SK-N-SH treated with all-trans-retinoic acid at 6 μM for 48 hours (cell line): ENCODE data around the gene PGP.

Source experiments
- ATAC-seq: fragments of 200-7000 bp; cut with Tn5 transposase; 3 replicates; pipeline ENCODE4 v1.9.1; 2020; ENCODE audit warnings: mild to moderate bottlenecking, moderate library complexity
- ARNTL ChIP-seq: fragments of 450-650 bp; formaldehyde crosslinking; IDR thresholded peaks from 2 replicates; pipeline ENCODE4 v1.5.0; 2020; ENCODE audit warnings: low read depth, mild to moderate bottlenecking, moderate library complexity, borderline replicate concordance
- BACH2 ChIP-seq: fragments of 250-450 bp; sonication (Bioruptor Pico); IDR thresholded peaks from 2 replicates; pipeline ENCODE4 v1.9.0; 2021; ENCODE audit warnings: mild to moderate bottlenecking, borderline replicate concordance
- CSDC2 ChIP-seq: fragments of 250-450 bp; sonication (Bioruptor Pico); IDR thresholded peaks from 2 replicates; pipeline ENCODE4 v1.5.0; 2020; ENCODE audit warnings: mild to moderate bottlenecking, moderate library complexity
- ESRRG ChIP-seq: fragments of 250-450 bp; sonication (Bioruptor Pico); IDR thresholded peaks from 2 replicates; pipeline ENCODE4 v1.6.1; 2021; ENCODE audit warnings: mild to moderate bottlenecking
- GLIS3 ChIP-seq: fragments of 250-450 bp; sonication (Bioruptor Pico); IDR thresholded peaks from 2 replicates; pipeline ENCODE4 v1.5.0; 2020; ENCODE audit warnings: mild to moderate bottlenecking, moderate library complexity
- ISL1 ChIP-seq: fragments of 250-450 bp; sonication (Bioruptor Pico); IDR thresholded peaks from 2 replicates; pipeline ENCODE4 v2.1.2; 2022; ENCODE audit warnings: mild to moderate bottlenecking, moderate library complexity
- OSR1 ChIP-seq: fragments of 250-450 bp; sonication (Bioruptor Pico); IDR thresholded peaks from 2 replicates; pipeline ENCODE4 v1.8.0; 2022; ENCODE audit warnings: moderate library complexity, mild to moderate bottlenecking, inconsistent platforms
- PPARA ChIP-seq: fragments of 250-450 bp; sonication (Bioruptor Pico); IDR thresholded peaks from 2 replicates; pipeline ENCODE4 v1.5.0; 2020; ENCODE audit warnings: mild to moderate bottlenecking, borderline replicate concordance
- RARB ChIP-seq: fragments of 250-450 bp; sonication (Bioruptor Pico); IDR thresholded peaks from 2 replicates; pipeline ENCODE4 v1.8.0; 2021; ENCODE audit warnings: mild to moderate bottlenecking, moderate library complexity
- SNAI2 ChIP-seq: fragments of 250-450 bp; sonication (Bioruptor Pico); IDR thresholded peaks from 2 replicates; pipeline ENCODE4 v1.5.0; 2020; ENCODE audit warnings: mild to moderate bottlenecking, moderate library complexity
- TCF4 ChIP-seq: fragments of 250-450 bp; sonication (Bioruptor Pico); IDR thresholded peaks from 2 replicates; pipeline ENCODE4 v1.8.0; 2021; ENCODE audit warnings: mild to moderate bottlenecking, moderate library complexity, borderline replicate concordance
- TOX ChIP-seq: fragments of 250-450 bp; sonication (Bioruptor Pico); IDR thresholded peaks from 2 replicates; pipeline ENCODE4 v1.8.0; 2021; ENCODE audit warnings: mild to moderate bottlenecking, moderate library complexity, borderline replicate concordance
- ZC3H10 ChIP-seq: fragments of 250-450 bp; sonication (Bioruptor Pico); IDR thresholded peaks from 2 replicates; pipeline ENCODE4 v1.5.1; 2021; ENCODE audit warnings: mild to moderate bottlenecking, moderate library complexity
- ZFP3 ChIP-seq: fragments of 250-450 bp; sonication (Bioruptor Pico); IDR thresholded peaks from 2 replicates; pipeline ENCODE4 v1.5.0; 2020; ENCODE audit warnings: mild to moderate bottlenecking, moderate library complexity
- ZFP30 ChIP-seq: fragments of 450-650 bp; formaldehyde crosslinking; IDR thresholded peaks from 2 replicates; pipeline ENCODE4 v1.5.0; 2022; ENCODE audit warnings: mild to moderate bottlenecking, moderate library complexity
- ZNF565 ChIP-seq: fragments of 450-650 bp; formaldehyde crosslinking; conservative IDR thresholded peaks from 2 replicates; pipeline ENCODE4 v1.5.0; 2020; ENCODE audit warnings: low read depth, mild to moderate bottlenecking, moderate library complexity
- ZNF8 ChIP-seq: fragments of 450-650 bp; formaldehyde crosslinking; IDR thresholded peaks from 2 replicates; pipeline ENCODE4 v1.5.0; 2020; ENCODE audit warnings: mild to moderate bottlenecking, moderate library complexity
- TF ChIP-seq, protein P1 (sequence below): fragments of 250-450 bp; sonication (Bioruptor Pico); IDR thresholded peaks from 2 replicates; pipeline ENCODE4 v1.8.0; 2020; ENCODE audit warnings: mild to moderate bottlenecking, moderate library complexity, borderline replicate concordance
- TF ChIP-seq, protein P2 (sequence below): fragments of 250-450 bp; sonication (Bioruptor Pico); IDR thresholded peaks from 2 replicates; pipeline ENCODE4 v1.5.0; 2020; ENCODE audit warnings: mild to moderate bottlenecking, moderate library complexity
- TF ChIP-seq, protein P3 (sequence below): fragments of 250-450 bp; sonication (Bioruptor Pico); IDR thresholded peaks from 2 replicates; pipeline ENCODE4 v1.8.0; 2021; ENCODE audit warnings: low read depth, mild to moderate bottlenecking, moderate library complexity, borderline replicate concordance
- TF ChIP-seq, protein P4 (sequence below): fragments of 250-450 bp; sonication (Bioruptor Pico); IDR thresholded peaks from 2 replicates; pipeline ENCODE4 v1.5.1; 2020; ENCODE audit warnings: low read depth, mild to moderate bottlenecking, moderate library complexity

PGP gene

DNA sequence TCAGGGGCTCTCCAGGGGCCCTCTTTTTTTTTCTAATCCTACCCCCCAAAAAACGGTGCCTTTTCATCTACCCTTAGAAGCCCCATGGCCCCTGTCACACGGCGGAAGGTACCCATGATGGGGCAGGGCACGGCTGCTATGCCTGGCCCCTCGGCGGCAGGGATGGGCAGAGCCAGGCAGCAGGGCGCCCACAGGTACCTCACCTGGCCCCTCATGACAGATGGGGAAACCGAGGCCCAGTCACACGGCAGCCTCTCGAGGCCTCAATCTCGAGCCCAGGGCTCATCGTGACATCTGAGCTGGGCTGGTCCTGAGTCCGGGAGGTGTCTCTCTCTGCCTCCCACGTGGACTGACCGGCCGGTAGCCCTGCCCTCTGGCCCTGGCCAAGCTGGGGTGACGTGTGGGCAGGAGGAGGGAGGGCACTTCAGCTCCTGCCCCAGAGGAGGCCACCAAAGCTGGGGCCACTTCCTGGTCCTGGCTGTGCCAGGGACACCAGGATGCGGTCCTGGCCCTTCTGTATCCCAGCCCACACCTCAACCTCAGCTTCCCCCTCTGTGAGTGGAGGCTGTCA, 47.5 kb downstream of the PGP start:
- ATAC-seq, result no peak
- TF ChIP-seq TOX (CRISPR knock-in tag) (no peak), ESRRG (CRISPR knock-in tag) (no peak), TCF4 (CRISPR knock-in tag) (no peak), ZFP3 (no peak), GLIS3 (CRISPR knock-in tag) (no peak), ZFP30 (CRISPR knock-in tag) (no peak), ARNTL (CRISPR knock-in tag) (no peak), ZC3H10 (CRISPR knock-in tag) (no peak), BACH2 (CRISPR knock-in tag) (no peak), RARB (CRISPR knock-in tag) (no peak), ZNF8 (no peak), OSR1 (CRISPR knock-in tag) (no peak), ZNF565 (CRISPR knock-in tag) (no peak)
- TF ChIP-seq, protein P1, sequence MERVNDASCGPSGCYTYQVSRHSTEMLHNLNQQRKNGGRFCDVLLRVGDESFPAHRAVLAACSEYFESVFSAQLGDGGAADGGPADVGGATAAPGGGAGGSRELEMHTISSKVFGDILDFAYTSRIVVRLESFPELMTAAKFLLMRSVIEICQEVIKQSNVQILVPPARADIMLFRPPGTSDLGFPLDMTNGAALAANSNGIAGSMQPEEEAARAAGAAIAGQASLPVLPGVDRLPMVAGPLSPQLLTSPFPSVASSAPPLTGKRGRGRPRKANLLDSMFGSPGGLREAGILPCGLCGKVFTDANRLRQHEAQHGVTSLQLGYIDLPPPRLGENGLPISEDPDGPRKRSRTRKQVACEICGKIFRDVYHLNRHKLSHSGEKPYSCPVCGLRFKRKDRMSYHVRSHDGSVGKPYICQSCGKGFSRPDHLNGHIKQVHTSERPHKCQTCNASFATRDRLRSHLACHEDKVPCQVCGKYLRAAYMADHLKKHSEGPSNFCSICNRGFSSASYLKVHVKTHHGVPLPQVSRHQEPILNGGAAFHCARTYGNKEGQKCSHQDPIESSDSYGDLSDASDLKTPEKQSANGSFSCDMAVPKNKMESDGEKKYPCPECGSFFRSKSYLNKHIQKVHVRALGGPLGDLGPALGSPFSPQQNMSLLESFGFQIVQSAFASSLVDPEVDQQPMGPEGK (CRISPR knock-in tag), result no peak
- TF ChIP-seq, protein P2, sequence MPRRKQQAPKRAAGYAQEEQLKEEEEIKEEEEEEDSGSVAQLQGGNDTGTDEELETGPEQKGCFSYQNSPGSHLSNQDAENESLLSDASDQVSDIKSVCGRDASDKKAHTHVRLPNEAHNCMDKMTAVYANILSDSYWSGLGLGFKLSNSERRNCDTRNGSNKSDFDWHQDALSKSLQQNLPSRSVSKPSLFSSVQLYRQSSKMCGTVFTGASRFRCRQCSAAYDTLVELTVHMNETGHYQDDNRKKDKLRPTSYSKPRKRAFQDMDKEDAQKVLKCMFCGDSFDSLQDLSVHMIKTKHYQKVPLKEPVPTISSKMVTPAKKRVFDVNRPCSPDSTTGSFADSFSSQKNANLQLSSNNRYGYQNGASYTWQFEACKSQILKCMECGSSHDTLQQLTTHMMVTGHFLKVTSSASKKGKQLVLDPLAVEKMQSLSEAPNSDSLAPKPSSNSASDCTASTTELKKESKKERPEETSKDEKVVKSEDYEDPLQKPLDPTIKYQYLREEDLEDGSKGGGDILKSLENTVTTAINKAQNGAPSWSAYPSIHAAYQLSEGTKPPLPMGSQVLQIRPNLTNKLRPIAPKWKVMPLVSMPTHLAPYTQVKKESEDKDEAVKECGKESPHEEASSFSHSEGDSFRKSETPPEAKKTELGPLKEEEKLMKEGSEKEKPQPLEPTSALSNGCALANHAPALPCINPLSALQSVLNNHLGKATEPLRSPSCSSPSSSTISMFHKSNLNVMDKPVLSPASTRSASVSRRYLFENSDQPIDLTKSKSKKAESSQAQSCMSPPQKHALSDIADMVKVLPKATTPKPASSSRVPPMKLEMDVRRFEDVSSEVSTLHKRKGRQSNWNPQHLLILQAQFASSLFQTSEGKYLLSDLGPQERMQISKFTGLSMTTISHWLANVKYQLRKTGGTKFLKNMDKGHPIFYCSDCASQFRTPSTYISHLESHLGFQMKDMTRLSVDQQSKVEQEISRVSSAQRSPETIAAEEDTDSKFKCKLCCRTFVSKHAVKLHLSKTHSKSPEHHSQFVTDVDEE (CRISPR knock-in tag), result no peak
- TF ChIP-seq, protein P3, sequence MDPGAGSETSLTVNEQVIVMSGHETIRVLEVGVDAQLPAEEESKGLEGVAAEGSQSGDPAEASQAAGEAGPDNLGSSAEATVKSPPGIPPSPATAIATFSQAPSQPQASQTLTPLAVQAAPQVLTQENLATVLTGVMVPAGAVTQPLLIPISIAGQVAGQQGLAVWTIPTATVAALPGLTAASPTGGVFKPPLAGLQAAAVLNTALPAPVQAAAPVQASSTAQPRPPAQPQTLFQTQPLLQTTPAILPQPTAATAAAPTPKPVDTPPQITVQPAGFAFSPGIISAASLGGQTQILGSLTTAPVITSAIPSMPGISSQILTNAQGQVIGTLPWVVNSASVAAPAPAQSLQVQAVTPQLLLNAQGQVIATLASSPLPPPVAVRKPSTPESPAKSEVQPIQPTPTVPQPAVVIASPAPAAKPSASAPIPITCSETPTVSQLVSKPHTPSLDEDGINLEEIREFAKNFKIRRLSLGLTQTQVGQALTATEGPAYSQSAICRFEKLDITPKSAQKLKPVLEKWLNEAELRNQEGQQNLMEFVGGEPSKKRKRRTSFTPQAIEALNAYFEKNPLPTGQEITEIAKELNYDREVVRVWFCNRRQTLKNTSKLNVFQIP, result no peak
- TF ChIP-seq, protein P4, sequence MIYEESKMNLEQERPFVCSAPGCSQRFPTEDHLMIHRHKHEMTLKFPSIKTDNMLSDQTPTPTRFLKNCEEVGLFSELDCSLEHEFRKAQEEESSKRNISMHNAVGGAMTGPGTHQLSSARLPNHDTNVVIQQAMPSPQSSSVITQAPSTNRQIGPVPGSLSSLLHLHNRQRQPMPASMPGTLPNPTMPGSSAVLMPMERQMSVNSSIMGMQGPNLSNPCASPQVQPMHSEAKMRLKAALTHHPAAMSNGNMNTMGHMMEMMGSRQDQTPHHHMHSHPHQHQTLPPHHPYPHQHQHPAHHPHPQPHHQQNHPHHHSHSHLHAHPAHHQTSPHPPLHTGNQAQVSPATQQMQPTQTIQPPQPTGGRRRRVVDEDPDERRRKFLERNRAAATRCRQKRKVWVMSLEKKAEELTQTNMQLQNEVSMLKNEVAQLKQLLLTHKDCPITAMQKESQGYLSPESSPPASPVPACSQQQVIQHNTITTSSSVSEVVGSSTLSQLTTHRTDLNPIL (CRISPR knock-in tag), result no peak

DNA sequence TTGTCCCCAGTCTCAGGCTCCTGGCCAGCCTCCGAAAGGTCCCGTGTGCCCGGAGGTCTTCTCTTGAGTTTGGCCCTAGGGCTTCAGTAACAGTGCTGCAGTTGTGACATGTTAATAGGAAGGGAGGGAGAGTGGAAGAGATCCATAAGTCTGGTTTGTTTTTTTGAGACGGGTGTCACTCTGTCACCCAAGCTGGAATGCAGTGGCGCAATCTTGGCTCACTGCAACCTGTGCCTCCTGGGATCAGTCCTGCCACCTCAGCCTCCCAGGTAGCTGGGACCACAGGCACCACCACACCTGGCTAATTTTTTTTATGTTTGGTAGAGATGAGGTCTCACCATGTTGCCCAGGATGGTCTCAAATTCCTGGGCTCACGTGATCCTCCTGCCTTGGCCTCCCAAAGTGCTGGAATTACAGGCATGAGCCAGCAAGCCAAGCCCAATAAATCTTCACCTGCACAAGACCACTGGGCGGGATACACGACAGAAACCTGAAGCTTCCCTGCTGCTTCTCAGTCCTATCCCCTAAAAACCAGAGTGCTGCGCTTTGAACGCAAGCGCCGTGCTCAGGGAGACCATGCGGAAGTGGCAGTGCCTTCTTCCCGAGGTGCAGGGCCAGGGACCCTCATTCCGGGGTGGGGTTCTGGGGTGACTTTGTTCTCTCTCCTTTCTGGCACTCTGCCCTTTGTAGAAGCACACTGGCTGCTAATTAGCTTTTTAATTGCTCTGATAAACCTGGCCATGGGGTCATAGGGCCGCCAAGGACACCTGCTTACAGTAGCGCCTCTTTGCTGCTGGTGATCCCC, 48.2 kb downstream of the PGP start:
- ATAC-seq, result no peak
- TF ChIP-seq GLIS3 (CRISPR knock-in tag), result no peak

DNA sequence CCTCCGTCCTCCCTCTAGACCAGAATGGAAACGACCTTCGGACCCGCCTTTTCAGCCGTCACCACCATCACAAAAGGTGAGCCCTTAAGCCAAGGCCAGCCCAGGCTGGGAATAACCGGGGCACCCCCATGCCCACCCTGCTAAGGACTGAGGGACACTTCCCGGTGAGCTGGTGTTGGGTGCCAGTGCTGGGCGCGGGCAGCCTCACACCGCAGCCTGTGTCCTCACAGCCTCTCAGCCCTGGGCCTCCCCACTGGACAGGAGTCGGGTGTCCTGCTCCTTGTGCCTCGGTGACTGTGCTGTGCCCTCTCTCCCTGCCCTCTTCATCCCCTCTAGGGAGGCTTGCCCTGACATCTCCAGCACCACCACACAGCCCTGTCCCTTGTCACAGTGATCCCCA, 48.8 kb downstream of the PGP start:
- no peak for ATAC-seq
- TF ChIP-seq ESRRG (CRISPR knock-in tag), result no peak
- no peak for TF ChIP-seq RARB (CRISPR knock-in tag)
- no peak for TF ChIP-seq GLIS3 (CRISPR knock-in tag)
- no peak for TF ChIP-seq ZC3H10 (CRISPR knock-in tag)
- TF ChIP-seq ZFP30 (CRISPR knock-in tag), result no peak
- no peak for TF ChIP-seq PPARA (CRISPR knock-in tag)
- TF ChIP-seq, protein P2 (CRISPR knock-in tag), result no peak
- TF ChIP-seq, protein P4 (CRISPR knock-in tag), result no peak
- no peak for TF ChIP-seq SNAI2
- TF ChIP-seq, protein P3, result no peak
- no peak for TF ChIP-seq ISL1 (CRISPR knock-in tag)
- no peak for TF ChIP-seq ZNF565 (CRISPR knock-in tag)
- TF ChIP-seq CSDC2 (CRISPR knock-in tag), result no peak
